Measurements from ENCODE around the gene CLASP2.

Gene CLASP2

DNA sequence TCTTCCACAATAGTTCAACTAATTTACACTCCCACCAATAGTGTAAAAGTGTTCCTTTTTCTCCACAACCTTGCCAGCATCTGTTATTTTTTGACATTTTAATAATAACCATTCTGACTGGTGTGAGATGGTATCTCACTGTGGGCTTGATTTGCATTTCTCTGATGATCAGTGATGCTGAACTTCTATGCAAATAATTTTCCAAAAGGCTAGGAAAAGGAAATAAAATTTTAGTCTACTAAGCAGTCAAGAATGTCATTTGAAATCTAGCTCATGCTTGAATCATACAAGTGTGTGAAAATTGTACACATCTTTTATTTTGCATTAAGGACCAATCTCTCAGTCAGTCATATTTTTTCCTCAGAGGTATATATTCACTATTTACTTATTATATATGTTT, 176.1 kb downstream of the CLASP2 start:
- Histone ChIP-seq H3K4me1 (ENCODE audit: control insufficient read depth in 1 of 2, insufficient read depth in 2 of 2, low read length in 2 of 2) (no peaks in the 10 kb centered on the region), H3K27me3 (ENCODE audit: low read depth, low read length) (no peaks in the 10 kb centered on the region), H3K27ac (ENCODE audit: low read length) (no peak overlapping the region), H3K9me3 (ENCODE audit: control insufficient read depth in 1 of 2, low read length in 2 of 2) (no peaks in the 10 kb centered on the region), H3K36me3 (ENCODE audit: control insufficient read depth in 1 of 2, insufficient read depth in 2 of 2, low read length in 2 of 2) (peaks cover 20 to 33% of the 10 kb centered on the region in 2 donors), H3K4me3 (ENCODE audit: low read depth in 1 of 2, low read length in 2 of 2) (no peak overlapping the region)

DNA sequence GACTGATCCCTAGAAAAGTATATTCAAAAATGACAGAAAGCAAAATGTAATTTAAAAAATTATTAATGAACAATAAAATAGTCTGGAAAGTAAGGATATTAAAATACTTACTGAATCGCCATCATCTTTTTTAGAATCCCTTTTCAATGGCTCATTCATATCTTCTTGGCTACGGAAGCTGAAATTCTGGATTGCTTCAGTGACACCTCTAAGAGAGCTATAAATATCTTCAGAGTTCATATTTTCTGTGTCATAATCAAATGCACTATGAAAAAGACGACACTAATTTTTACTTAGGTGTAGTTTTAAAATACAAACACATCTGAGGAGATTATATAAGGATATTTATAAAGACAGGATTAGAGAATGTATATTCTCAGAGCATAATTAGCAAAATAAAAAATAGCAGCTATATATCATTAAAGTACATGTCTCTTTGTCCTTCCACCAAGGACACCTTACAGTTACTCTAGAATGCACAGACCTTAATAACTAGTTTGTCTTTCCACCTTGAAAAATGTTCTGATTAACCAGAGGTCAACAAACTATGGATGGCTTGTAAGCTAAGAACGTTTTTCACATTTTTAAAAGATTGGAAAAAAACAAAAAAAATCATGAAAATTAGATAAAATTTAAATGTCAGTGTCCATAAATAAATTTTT, 179.2 kb downstream of the CLASP2 start:
- Histone ChIP-seq H3K4me1 (ENCODE audit: control insufficient read depth in 1 of 2, insufficient read depth in 2 of 2, low read length in 2 of 2) (no peaks in the 10 kb centered on the region), H3K27me3 (ENCODE audit: low read depth, low read length) (no peaks in the 10 kb centered on the region), H3K27ac (ENCODE audit: low read length) (no peak overlapping the region), H3K9me3 (ENCODE audit: control insufficient read depth in 1 of 2, low read length in 2 of 2) (no peaks in the 10 kb centered on the region), H3K4me3 (ENCODE audit: low read depth in 1 of 2, low read length in 2 of 2) (no peak overlapping the region), H3K36me3 (ENCODE audit: control insufficient read depth in 1 of 2, insufficient read depth in 2 of 2, low read length in 2 of 2) (peaks cover 32 to 38% of the 10 kb centered on the region in 2 donors)

DNA sequence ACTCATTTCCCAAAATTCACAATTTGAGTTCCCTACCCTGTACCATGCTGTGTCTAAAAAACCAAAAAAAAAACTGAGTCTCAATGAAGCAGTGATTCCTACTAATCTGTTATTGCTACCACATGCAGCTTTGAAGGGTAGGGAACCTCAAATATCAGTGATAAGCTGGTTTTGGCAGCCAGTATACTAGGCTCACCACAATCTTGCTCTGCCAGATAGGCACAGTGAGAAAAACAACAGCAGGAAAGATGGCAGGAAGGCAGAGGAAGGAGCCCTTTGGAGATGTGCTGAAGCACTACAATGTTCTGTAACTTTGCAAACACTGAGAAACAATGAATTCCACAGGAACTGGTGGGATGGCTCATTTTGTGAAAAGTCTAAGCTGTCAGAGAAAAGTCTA, 180.9 kb downstream of the CLASP2 start:
- H3K36me3 ChIP-seq (ENCODE audit: control insufficient read depth in 1 of 2, insufficient read depth in 2 of 2, low read length in 2 of 2): peaks cover 32 to 41% of the 10 kb centered on the region in 2 donors
- no peaks in the 10 kb centered on the region for H3K27me3 ChIP-seq (ENCODE audit: low read depth, low read length)
- no peak overlapping the region for H3K4me3 ChIP-seq (ENCODE audit: low read depth in 1 of 2, low read length in 2 of 2)
- H3K27ac ChIP-seq (ENCODE audit: low read length): no peak overlapping the region
- H3K9me3 ChIP-seq (ENCODE audit: control insufficient read depth in 1 of 2, low read length in 2 of 2): no peaks in the 10 kb centered on the region
- H3K4me1 ChIP-seq (ENCODE audit: control insufficient read depth in 1 of 2, insufficient read depth in 2 of 2, low read length in 2 of 2): no peaks in the 10 kb centered on the region

DNA sequence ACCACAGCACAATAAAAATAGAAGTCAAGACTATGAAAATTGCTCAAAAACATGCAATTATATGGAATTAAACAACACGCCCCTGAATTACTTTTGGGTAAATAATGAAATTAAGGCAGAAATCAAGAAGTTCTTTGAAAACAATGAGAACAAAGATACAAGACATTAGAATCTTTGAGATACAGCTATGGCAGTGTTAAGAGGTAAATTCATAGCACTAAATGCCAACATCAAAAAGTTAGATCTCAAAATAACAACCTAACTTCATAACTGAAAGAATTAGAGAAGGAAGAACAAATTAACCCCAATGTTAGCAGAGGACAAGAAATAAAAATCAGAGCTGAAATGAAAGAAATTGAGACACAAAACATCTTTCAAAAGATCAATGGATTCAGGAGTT, 191.3 kb downstream of the CLASP2 start:
- Histone ChIP-seq H3K36me3 (ENCODE audit: control insufficient read depth in 1 of 2, insufficient read depth in 2 of 2, low read length in 2 of 2) (peaks cover 3 to 91% of the 10 kb centered on the region in 2 donors), H3K4me1 (ENCODE audit: control insufficient read depth in 1 of 2, insufficient read depth in 2 of 2, low read length in 2 of 2) (no peaks in the 10 kb centered on the region), H3K27ac (ENCODE audit: low read length) (no peak overlapping the region), H3K9me3 (ENCODE audit: control insufficient read depth in 1 of 2, low read length in 2 of 2) (peaks cover 0 to 18% of the 10 kb centered on the region in 2 donors), H3K27me3 (ENCODE audit: low read depth, low read length) (no peaks in the 10 kb centered on the region), H3K4me3 (ENCODE audit: low read depth in 1 of 2, low read length in 2 of 2) (no peak overlapping the region)

DNA sequence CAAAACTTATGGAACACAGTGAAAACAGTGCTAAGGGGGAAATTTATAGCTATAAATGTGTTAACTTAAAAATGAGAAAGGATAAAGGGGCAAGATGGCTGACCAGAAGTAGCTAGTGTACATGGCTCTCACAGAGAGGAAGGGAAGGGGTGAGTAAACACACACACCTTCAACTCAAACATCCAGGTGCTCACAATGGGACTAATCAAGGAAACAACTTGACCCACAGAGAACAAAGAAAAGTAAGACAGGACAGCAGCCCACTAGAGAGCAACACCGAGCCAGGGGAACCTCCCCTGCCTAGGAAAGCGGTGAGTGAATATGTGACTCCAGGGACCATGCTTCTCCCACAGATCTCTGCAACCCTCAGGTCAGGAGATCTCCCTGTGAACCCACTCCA, 192.8 kb downstream of the CLASP2 start:
- H3K9me3 ChIP-seq (ENCODE audit: control insufficient read depth in 1 of 2, low read length in 2 of 2): peaks cover 0 to 18% of the 10 kb centered on the region in 2 donors
- H3K4me3 ChIP-seq (ENCODE audit: low read depth in 1 of 2, low read length in 2 of 2): no peak overlapping the region
- no peak overlapping the region for H3K27ac ChIP-seq (ENCODE audit: low read length)
- no peaks in the 10 kb centered on the region for H3K27me3 ChIP-seq (ENCODE audit: low read depth, low read length)
- H3K4me1 ChIP-seq (ENCODE audit: control insufficient read depth in 1 of 2, insufficient read depth in 2 of 2, low read length in 2 of 2): no peaks in the 10 kb centered on the region
- H3K36me3 ChIP-seq (ENCODE audit: control insufficient read depth in 1 of 2, insufficient read depth in 2 of 2, low read length in 2 of 2): peaks cover 3 to 75% of the 10 kb centered on the region in 2 donors

DNA sequence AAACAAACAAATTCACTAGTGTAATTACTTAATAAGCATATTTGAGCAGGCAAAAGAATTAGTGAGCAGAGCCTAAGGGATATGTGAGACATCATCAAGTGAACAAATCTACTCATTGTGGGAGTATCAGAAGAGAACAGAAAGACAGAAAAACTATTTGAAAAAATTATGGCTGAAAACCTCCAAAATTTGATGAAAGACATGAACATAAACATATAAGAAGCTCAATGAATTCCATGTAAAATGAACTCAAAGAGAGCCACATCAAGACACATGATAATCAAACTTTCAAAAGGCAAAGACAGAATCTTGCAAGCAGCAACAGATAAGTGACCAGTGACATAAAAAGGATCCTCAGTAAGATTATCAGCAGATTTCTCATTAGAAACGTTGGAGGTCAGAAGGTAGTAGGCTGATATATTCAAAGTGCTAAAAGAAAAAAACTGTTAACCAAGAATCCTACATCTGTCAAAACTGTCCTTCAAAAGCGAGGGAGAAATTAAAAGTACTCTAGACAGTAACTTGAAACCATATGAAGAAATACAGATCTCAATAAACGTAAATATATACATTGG, 194.9 kb downstream of the CLASP2 start:
- Histone ChIP-seq H3K9me3 (ENCODE audit: control insufficient read depth in 1 of 2, low read length in 2 of 2) (peaks cover 0 to 11% of the 10 kb centered on the region in 2 donors), H3K4me3 (ENCODE audit: low read depth in 1 of 2, low read length in 2 of 2) (no peak overlapping the region), H3K27ac (ENCODE audit: low read length) (no peak overlapping the region), H3K36me3 (ENCODE audit: control insufficient read depth in 1 of 2, insufficient read depth in 2 of 2, low read length in 2 of 2) (peaks cover 3 to 65% of the 10 kb centered on the region in 2 donors), H3K4me1 (ENCODE audit: control insufficient read depth in 1 of 2, insufficient read depth in 2 of 2, low read length in 2 of 2) (no peaks in the 10 kb centered on the region), H3K27me3 (ENCODE audit: low read depth, low read length) (no peaks in the 10 kb centered on the region)

DNA sequence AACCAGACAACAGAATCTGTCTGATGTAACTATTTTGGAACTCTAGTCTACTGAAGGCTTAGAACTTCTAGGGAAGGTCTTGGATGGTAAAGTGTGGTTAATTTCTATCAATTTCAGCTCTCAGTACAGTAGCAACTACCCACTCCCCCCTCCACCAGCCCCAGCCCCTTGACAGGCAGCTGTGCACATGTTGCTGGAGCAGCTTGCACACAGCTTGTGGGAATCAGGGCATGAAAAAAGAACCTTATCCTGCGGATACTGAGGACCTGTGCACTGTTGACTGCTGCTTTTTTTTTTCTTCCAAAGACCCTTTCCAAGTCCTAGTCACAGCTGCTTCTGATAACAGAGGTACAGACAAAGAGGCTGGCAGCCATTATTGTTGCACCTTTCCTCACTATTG, 196.3 kb downstream of the CLASP2 start:
- Histone ChIP-seq H3K4me3 (ENCODE audit: low read depth in 1 of 2, low read length in 2 of 2) (no peak overlapping the region), H3K27ac (ENCODE audit: low read length) (no peak overlapping the region), H3K4me1 (ENCODE audit: control insufficient read depth in 1 of 2, insufficient read depth in 2 of 2, low read length in 2 of 2) (no peaks in the 10 kb centered on the region), H3K36me3 (ENCODE audit: control insufficient read depth in 1 of 2, insufficient read depth in 2 of 2, low read length in 2 of 2) (peaks cover 3 to 54% of the 10 kb centered on the region in 2 donors), H3K9me3 (ENCODE audit: control insufficient read depth in 1 of 2, low read length in 2 of 2) (peaks cover 0 to 3% of the 10 kb centered on the region in 2 donors), H3K27me3 (ENCODE audit: low read depth, low read length) (no peaks in the 10 kb centered on the region)

DNA sequence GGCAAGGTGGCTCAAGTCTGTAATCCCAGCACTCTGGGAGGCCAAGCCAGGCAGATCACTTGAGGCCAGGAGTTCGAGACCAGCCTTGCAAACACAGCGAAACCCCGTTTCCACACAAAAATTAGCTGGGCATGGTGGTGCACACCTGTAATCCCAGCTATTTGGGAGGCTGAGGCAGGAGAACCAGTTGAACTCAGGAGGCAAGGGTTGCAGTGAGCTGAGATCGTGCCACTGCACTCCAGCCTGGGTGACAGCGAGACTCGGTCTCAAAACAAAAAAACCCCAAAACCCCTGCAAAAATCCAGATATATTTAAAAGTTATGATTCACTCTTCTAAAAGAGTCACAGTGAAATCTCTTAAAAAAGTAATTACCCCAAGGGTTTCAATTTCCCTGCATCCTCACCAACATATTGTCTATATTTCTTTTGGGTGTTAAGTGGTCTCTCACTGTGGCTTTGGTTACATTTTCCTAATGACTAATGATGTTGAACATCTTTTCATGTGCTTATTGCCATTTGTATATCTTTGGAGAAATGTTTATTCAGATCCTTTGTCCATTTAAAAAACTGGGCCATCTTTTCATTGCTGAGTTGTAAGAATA, 204.7 kb downstream of the CLASP2 start:
- H3K4me1 ChIP-seq (ENCODE audit: control insufficient read depth in 1 of 2, insufficient read depth in 2 of 2, low read length in 2 of 2): no peaks in the 10 kb centered on the region
- peaks cover 20 to 37% of the 10 kb centered on the region in 2 donors for H3K36me3 ChIP-seq (ENCODE audit: control insufficient read depth in 1 of 2, insufficient read depth in 2 of 2, low read length in 2 of 2)
- H3K27me3 ChIP-seq (ENCODE audit: low read depth, low read length): no peaks in the 10 kb centered on the region
- no peak overlapping the region for H3K4me3 ChIP-seq (ENCODE audit: low read depth in 1 of 2, low read length in 2 of 2)
- no peak overlapping the region for H3K27ac ChIP-seq (ENCODE audit: low read length)
- no peaks in the 10 kb centered on the region for H3K9me3 ChIP-seq (ENCODE audit: control insufficient read depth in 1 of 2, low read length in 2 of 2)

DNA sequence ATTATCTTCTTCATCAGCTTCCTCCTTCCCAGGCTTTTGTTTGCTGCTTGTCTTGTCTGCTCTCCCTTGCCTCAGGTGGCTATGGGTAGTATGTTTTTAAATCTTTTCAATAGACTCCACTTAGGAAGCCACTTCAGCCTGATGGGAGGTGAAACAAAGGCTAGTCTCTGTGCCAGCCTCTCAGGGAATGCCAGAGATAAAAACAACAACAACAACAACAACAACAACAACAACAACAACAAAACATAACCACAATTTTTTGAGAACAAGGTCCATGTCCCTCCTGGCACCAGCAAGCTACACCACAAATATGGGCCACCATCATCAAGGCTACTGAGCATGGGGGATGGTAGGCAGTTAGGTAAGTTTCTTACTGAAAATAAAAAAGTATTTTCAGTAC, 213.0 kb downstream of the CLASP2 start:
- Histone ChIP-seq H3K4me1 (ENCODE audit: control insufficient read depth in 1 of 2, insufficient read depth in 2 of 2, low read length in 2 of 2) (no peaks in the 10 kb centered on the region), H3K27me3 (ENCODE audit: low read depth, low read length) (no peaks in the 10 kb centered on the region), H3K27ac (ENCODE audit: low read length) (no peak overlapping the region), H3K4me3 (ENCODE audit: low read depth in 1 of 2, low read length in 2 of 2) (no peak overlapping the region), H3K9me3 (ENCODE audit: control insufficient read depth in 1 of 2, low read length in 2 of 2) (no peaks in the 10 kb centered on the region), H3K36me3 (ENCODE audit: control insufficient read depth in 1 of 2, insufficient read depth in 2 of 2, low read length in 2 of 2) (peaks cover 25 to 43% of the 10 kb centered on the region in 2 donors)

DNA sequence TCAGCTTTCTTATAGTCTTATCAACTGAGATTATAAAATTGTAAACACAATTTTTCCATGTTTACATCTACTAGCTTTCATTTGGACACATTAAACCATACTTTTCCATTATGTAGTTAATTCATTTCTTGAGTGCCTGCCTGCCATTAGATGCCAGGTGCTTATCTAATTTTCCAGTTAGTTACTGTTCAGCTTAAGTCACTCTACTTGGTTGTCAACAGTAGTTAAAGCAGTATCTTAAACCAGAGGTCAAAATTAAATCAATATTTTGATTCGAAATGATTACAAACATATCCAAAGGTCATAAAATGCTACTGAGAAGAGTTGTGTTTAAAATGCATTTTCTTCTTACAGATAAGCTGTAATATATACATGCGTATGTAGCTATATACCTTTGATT, 221.6 kb downstream of the CLASP2 start:
- Histone ChIP-seq H3K36me3 (ENCODE audit: control insufficient read depth in 1 of 2, insufficient read depth in 2 of 2, low read length in 2 of 2) (peaks cover 3 to 24% of the 10 kb centered on the region in 2 donors), H3K4me3 (ENCODE audit: low read depth in 1 of 2, low read length in 2 of 2) (no peak overlapping the region), H3K27me3 (ENCODE audit: low read depth, low read length) (no peaks in the 10 kb centered on the region), H3K27ac (ENCODE audit: low read length) (no peak overlapping the region), H3K9me3 (ENCODE audit: control insufficient read depth in 1 of 2, low read length in 2 of 2) (no peaks in the 10 kb centered on the region), H3K4me1 (ENCODE audit: control insufficient read depth in 1 of 2, insufficient read depth in 2 of 2, low read length in 2 of 2) (no peaks in the 10 kb centered on the region)

DNA sequence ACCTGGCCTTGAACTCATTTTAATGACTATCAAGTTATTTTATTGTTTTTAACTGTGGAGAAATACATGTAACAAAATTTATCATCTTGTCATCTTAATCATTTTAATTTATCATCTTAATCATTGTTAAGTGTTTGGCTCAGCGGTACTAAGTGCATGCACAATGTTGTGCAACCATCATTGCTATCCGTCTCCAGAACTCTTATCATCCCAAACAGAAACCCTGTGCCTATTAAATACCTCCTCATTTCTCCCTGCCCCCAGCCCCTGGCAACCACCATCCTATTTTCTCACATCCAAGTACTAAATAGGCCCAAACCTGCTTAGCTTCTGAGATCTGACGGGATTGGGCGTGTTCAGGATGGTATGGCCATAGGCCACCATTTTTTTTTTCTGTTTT, 226.3 kb downstream of the CLASP2 start:
- no peaks in the 10 kb centered on the region for H3K4me1 ChIP-seq (ENCODE audit: control insufficient read depth in 1 of 2, insufficient read depth in 2 of 2, low read length in 2 of 2)
- H3K4me3 ChIP-seq (ENCODE audit: low read depth in 1 of 2, low read length in 2 of 2): no peak overlapping the region
- no peaks in the 10 kb centered on the region for H3K9me3 ChIP-seq (ENCODE audit: control insufficient read depth in 1 of 2, low read length in 2 of 2)
- H3K27ac ChIP-seq (ENCODE audit: low read length): no peak overlapping the region
- H3K36me3 ChIP-seq (ENCODE audit: control insufficient read depth in 1 of 2, insufficient read depth in 2 of 2, low read length in 2 of 2): peaks cover 0 to 5% of the 10 kb centered on the region in 2 donors
- H3K27me3 ChIP-seq (ENCODE audit: low read depth, low read length): no peaks in the 10 kb centered on the region
